Inflammatory macrophage treated with lipopolysaccharide for 4 hours (primary cell): ENCODE measurements around the gene TEP1.
"Not testable (repeated sequence)": the region's sequence is repeated elsewhere in the genome, so short reads cannot be mapped to it uniquely, and the experiment has no call there.

ENCODE experiments used
- DNase-seq: peaks from one replicate; pipeline ENCODE4 v3.0.0-alpha.2; 2020

Gene TEP1

GRCh38 chr14:20412876-20413743 lies at the start of gene TEP1:
TEP1 (minus strand) TSS chr14:20413501; CDS start chr14:20408439, 5,062 bp downstream.
- DNase-seq = peak; percentile 90

GRCh38 chr14:20461225-20462141 lies 48.2 kb upstream of the TEP1 start, which contains the start of gene PIP4P1:
PIP4P1 (minus strand) TSS chr14:20461434; CDS start chr14:20461325, 109 bp downstream.
- DNase-seq = peak; percentile 100

- DNase-seq = peak; percentile 36
Observed at GRCh38 chr14:20460458-20461224, 47.3 kb upstream of the TEP1 start.

GRCh38 chr14:20458031-20458789 lies 44.9 kb upstream of the TEP1 start:
- no peak for DNase-seq

- DNase-seq = peak; percentile 35
Observed at GRCh38 chr14:20456971-20457370, 43.7 kb upstream of the TEP1 start.

- peak; percentile 72 for DNase-seq
Observed at GRCh38 chr14:20455355-20456300, 42.3 kb upstream of the TEP1 start.

GRCh38 chr14:20454516-20455354 lies 41.4 kb upstream of the TEP1 start, which contains the start of the genes APEX1 and OSGEP:
APEX1 (plus strand) TSS chr14:20455226; CDS start chr14:20455646, 420 bp downstream.
OSGEP (minus strand) TSS chr14:20454812; CDS start chr14:20454683, 129 bp downstream.
- peak; percentile 99 for DNase-seq

- not testable (repeated sequence) for DNase-seq
Observed at GRCh38 chr14:20452831-20453230, 39.5 kb upstream of the TEP1 start.

- no peak for DNase-seq
Observed at GRCh38 chr14:20446889-20447288, 33.6 kb upstream of the TEP1 start.

GRCh38 chr14:20443650-20444049 lies 30.3 kb upstream of the TEP1 start:
- DNase-seq = not testable (repeated sequence)

- DNase-seq = peak; percentile 33
Observed at GRCh38 chr14:20441461-20441860, 28.2 kb upstream of the TEP1 start.

GRCh38 chr14:20440882-20441281 lies 27.6 kb upstream of the TEP1 start:
- peak; percentile 41 for DNase-seq

GRCh38 chr14:20440465-20440864 lies 27.2 kb upstream of the TEP1 start:
- DNase-seq = no peak

- DNase-seq = peak; percentile 39
Observed at GRCh38 chr14:20438664-20439063, 25.4 kb upstream of the TEP1 start.

GRCh38 chr14:20436363-20436755 lies 23.1 kb upstream of the TEP1 start:
- DNase-seq = no peak

GRCh38 chr14:20435582-20436362 lies 22.5 kb upstream of the TEP1 start, which contains the start of gene KLHL33:
KLHL33 (minus strand) TSS chr14:20436166; CDS start chr14:20435811, 355 bp downstream.
- no peak for DNase-seq

- DNase-seq = no peak
Observed at GRCh38 chr14:20434701-20435581, 21.6 kb upstream of the TEP1 start.
